ENCODE measurements around the gene PODN. TPM values are rescaled to one million over a fixed set of nuclear protein-coding genes. Genes with fewer than 3 reads are reported as not detected.

PODN gene
- total RNA-seq, 5 donors from 2014 or later (not counting 1 experiment from before 2014, with no cell fraction given) = 0.22 to 0.68 (median 0.46) TPM; not detected in 1

GRCh38 chr1:53111693-53112092 lies 49.7 kb downstream of the PODN start:
- no CpG with 5 or more reads among the region's 5 CpGs for WGBS (ENCODE audit: insufficient coverage)
- Histone ChIP-seq H3K4me1 (ENCODE audit: control insufficient read depth in 1 of 2, extremely low read depth in 1 of 2, insufficient read depth in 2 of 2, low read length in 2 of 2) (peaks cover 0 to 10% of the 10 kb centered on the region in 2 experiments), H3K4me3 (ENCODE audit: control insufficient read depth in 1 of 2, extremely low read depth in 1 of 2, low read length in 1 of 2) (no peak overlapping the region), H3K36me3 (ENCODE audit: control insufficient read depth in 2 of 2, extremely low read depth in 1 of 2, insufficient read depth in 1 of 2, low read length in 1 of 2) (no peaks in the 10 kb centered on the region), H3K27me3 (replicated peaks in 1 of 2; ENCODE audit: control insufficient read depth in 2 of 2, extremely low read depth in 1 of 2, insufficient read depth in 2 of 2, low read length in 1 of 2) (peaks cover 0 to 17% of the 10 kb centered on the region in 2 experiments), H3K9me3 (no peaks in the 10 kb centered on the region), H3K27ac (ENCODE audit: low read length) (no peak overlapping the region)
- ATAC-seq (replicated peaks in 1 of 4) (no peak), DNase-seq (no peak)
- H3K27me3 Mint-ChIP-seq = peaks cover 0 to 3% of the 10 kb centered on the region in 2 donors
- no peak overlapping the region for H3K27ac Mint-ChIP-seq
- no peaks in the 10 kb centered on the region for H3K9me3 Mint-ChIP-seq
- ChIA-PET POLR2A (no interaction called here), CTCF (no interaction called here)
- H3K4me1 Mint-ChIP-seq = peaks cover 12 to 23% (median 15%) of the 10 kb centered on the region in 3 donors
- no peak overlapping the region for H3K4me3 Mint-ChIP-seq
- H3K36me3 Mint-ChIP-seq = no peaks in the 10 kb centered on the region

GRCh38 chr1:53112271-53112774 lies 50.3 kb downstream of the PODN start:
- Histone ChIP-seq H3K36me3 (ENCODE audit: control insufficient read depth in 2 of 2, extremely low read depth in 1 of 2, insufficient read depth in 1 of 2, low read length in 1 of 2) (no peaks in the 10 kb centered on the region), H3K4me3 (ENCODE audit: control insufficient read depth in 1 of 2, extremely low read depth in 1 of 2, low read length in 1 of 2) (no peak overlapping the region), H3K27me3 (replicated peaks in 1 of 2; ENCODE audit: control insufficient read depth in 2 of 2, extremely low read depth in 1 of 2, insufficient read depth in 2 of 2, low read length in 1 of 2) (peaks cover 0 to 21% of the 10 kb centered on the region in 2 experiments), H3K9me3 (no peaks in the 10 kb centered on the region), H3K4me1 (ENCODE audit: control insufficient read depth in 1 of 2, extremely low read depth in 1 of 2, insufficient read depth in 2 of 2, low read length in 2 of 2) (peaks cover 0 to 7% of the 10 kb centered on the region in 2 experiments), H3K27ac (ENCODE audit: low read length) (no peak overlapping the region)
- no peak overlapping the region for H3K27ac Mint-ChIP-seq
- ChIA-PET CTCF (no interaction called here), POLR2A (no interaction called here)
- peaks cover 9 to 20% (median 13%) of the 10 kb centered on the region in 3 donors for H3K4me1 Mint-ChIP-seq
- no peak for DNase-seq
- no peaks in the 10 kb centered on the region for H3K36me3 Mint-ChIP-seq
- no CpG with 5 or more reads among the region's 2 CpGs for WGBS (ENCODE audit: insufficient coverage)
- no peak for ATAC-seq (replicated peaks in 1 of 4)
- H3K9me3 Mint-ChIP-seq = no peaks in the 10 kb centered on the region
- no peak overlapping the region for H3K4me3 Mint-ChIP-seq
- peaks cover 3% of the 10 kb centered on the region in 2 donors for H3K27me3 Mint-ChIP-seq

DNA sequence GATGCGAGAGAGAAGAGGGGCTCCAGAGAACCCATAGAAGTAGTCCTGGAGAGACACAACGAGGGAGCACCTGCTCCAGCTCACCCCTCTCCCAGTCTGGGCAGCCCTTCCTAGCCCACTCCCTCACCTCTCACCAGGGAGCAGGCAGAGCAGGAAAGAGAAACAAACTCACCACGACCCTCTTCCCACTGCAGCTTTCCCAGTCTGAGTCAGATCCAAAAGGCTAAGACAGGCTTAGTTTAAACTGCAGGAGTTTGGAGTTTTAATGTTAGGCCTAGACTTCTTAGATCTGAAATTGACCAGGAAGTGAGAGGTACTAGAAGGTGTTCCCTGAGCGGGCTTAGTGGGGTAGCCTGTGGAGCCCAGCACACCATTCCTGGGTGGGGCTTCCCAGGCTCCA lies 50.8 kb downstream of the PODN start:
- H3K9me3 Mint-ChIP-seq = no peaks in the 10 kb centered on the region
- no peaks in the 10 kb centered on the region for H3K36me3 ChIP-seq (ENCODE audit: control insufficient read depth in 2 of 2, extremely low read depth in 1 of 2, insufficient read depth in 1 of 2, low read length in 1 of 2)
- POLR2A ChIA-PET = no interaction called here
- no peak overlapping the region for H3K27ac Mint-ChIP-seq
- no peaks in the 10 kb centered on the region for H3K36me3 Mint-ChIP-seq
- peaks cover 0 to 6% of the 10 kb centered on the region in 2 experiments for H3K4me1 ChIP-seq (ENCODE audit: control insufficient read depth in 1 of 2, extremely low read depth in 1 of 2, insufficient read depth in 2 of 2, low read length in 2 of 2)
- no peak overlapping the region for H3K4me3 Mint-ChIP-seq
- peaks cover 3 to 4% of the 10 kb centered on the region in 2 donors for H3K27me3 Mint-ChIP-seq
- H3K4me3 ChIP-seq (ENCODE audit: control insufficient read depth in 1 of 2, extremely low read depth in 1 of 2, low read length in 1 of 2) = no peak overlapping the region
- WGBS (ENCODE audit: insufficient coverage) = 100% methylated on average over 1 of the region's 4 CpGs
- CTCF ChIA-PET = no interaction called here
- H3K4me1 Mint-ChIP-seq = peaks cover 4 to 15% (median 7%) of the 10 kb centered on the region in 3 donors
- H3K27ac ChIP-seq (ENCODE audit: low read length) = no peak overlapping the region
- ATAC-seq (replicated peaks in 1 of 4) (no peak), DNase-seq (no peak)
- peaks cover 0 to 21% of the 10 kb centered on the region in 2 experiments for H3K27me3 ChIP-seq (replicated peaks in 1 of 2; ENCODE audit: control insufficient read depth in 2 of 2, extremely low read depth in 1 of 2, insufficient read depth in 2 of 2, low read length in 1 of 2)
- H3K9me3 ChIP-seq = no peaks in the 10 kb centered on the region

DNA sequence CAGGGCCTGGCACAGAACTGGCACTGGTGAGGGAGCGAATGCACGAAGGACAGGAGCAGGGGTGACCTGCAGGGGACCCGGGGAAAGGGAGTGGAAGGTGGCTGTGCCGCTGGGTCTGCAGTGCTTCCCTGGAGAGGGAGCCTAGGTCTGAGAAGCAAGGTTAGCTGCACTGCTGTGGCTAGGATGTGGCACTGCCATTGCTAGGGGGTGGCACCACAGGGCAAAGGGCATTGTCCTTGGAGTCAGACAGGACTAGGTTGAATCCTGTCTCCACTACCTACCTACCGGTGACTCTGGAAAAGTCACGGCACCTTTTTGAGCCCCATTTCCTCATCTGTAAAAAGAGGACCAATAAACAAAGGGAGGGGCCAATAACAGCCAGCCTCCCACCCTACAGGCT lies 52.1 kb downstream of the PODN start:
- ChIA-PET CTCF (no interaction called here), POLR2A (no interaction called here)
- Histone ChIP-seq H3K4me1 (ENCODE audit: control insufficient read depth in 1 of 2, extremely low read depth in 1 of 2, insufficient read depth in 2 of 2, low read length in 2 of 2) (peaks cover 0 to 4% of the 10 kb centered on the region in 2 experiments), H3K27ac (ENCODE audit: low read length) (no peak overlapping the region), H3K9me3 (no peaks in the 10 kb centered on the region), H3K36me3 (ENCODE audit: control insufficient read depth in 2 of 2, extremely low read depth in 1 of 2, insufficient read depth in 1 of 2, low read length in 1 of 2) (no peaks in the 10 kb centered on the region), H3K4me3 (ENCODE audit: control insufficient read depth in 1 of 2, extremely low read depth in 1 of 2, low read length in 1 of 2) (no peak overlapping the region), H3K27me3 (replicated peaks in 1 of 2; ENCODE audit: control insufficient read depth in 2 of 2, extremely low read depth in 1 of 2, insufficient read depth in 2 of 2, low read length in 1 of 2) (peaks cover 0 to 21% of the 10 kb centered on the region in 2 experiments)
- Mint-ChIP-seq H3K36me3 (no peaks in the 10 kb centered on the region), H3K27ac (no peak overlapping the region), H3K27me3 (peaks cover 3 to 4% of the 10 kb centered on the region in 2 donors), H3K4me1 (peaks cover 0 to 9% (median 3%) of the 10 kb centered on the region in 3 donors), H3K9me3 (no peaks in the 10 kb centered on the region), H3K4me3 (no peak overlapping the region)
- 98% methylated on average over 5 of the region's 6 CpGs for WGBS (ENCODE audit: insufficient coverage)
- no peak for ATAC-seq (replicated peaks in 1 of 4)
- DNase-seq = no peak

- ChIA-PET CTCF (no interaction called here), POLR2A (no interaction called here)
- Histone ChIP-seq H3K36me3 (ENCODE audit: control insufficient read depth in 2 of 2, extremely low read depth in 1 of 2, insufficient read depth in 1 of 2, low read length in 1 of 2) (no peaks in the 10 kb centered on the region), H3K27me3 (replicated peaks in 1 of 2; ENCODE audit: control insufficient read depth in 2 of 2, extremely low read depth in 1 of 2, insufficient read depth in 2 of 2, low read length in 1 of 2) (peaks cover 0 to 19% of the 10 kb centered on the region in 2 experiments), H3K9me3 (no peaks in the 10 kb centered on the region), H3K4me1 (ENCODE audit: control insufficient read depth in 1 of 2, extremely low read depth in 1 of 2, insufficient read depth in 2 of 2, low read length in 2 of 2) (peaks cover 0 to 4% of the 10 kb centered on the region in 2 experiments), H3K27ac (ENCODE audit: low read length) (no peak overlapping the region), H3K4me3 (ENCODE audit: control insufficient read depth in 1 of 2, extremely low read depth in 1 of 2, low read length in 1 of 2) (no peak overlapping the region)
- H3K9me3 Mint-ChIP-seq = no peaks in the 10 kb centered on the region
- H3K36me3 Mint-ChIP-seq = no peaks in the 10 kb centered on the region
- ATAC-seq (replicated peaks in 1 of 4) (no peak), DNase-seq (no peak)
- 95% methylated on average over 15 of the region's 24 CpGs for WGBS (ENCODE audit: insufficient coverage)
- no peak overlapping the region for H3K27ac Mint-ChIP-seq
- H3K4me1 Mint-ChIP-seq = peaks cover 0 to 9% (median 3%) of the 10 kb centered on the region in 3 donors
- H3K27me3 Mint-ChIP-seq = peaks cover under 1 to 4% of the 10 kb centered on the region in 2 donors
- H3K4me3 Mint-ChIP-seq = no peak overlapping the region
These were observed 52.8 kb downstream of the PODN start for GRCh38 chr1:53114581-53115400.

- ATAC-seq (replicated peaks in 1 of 4) (no peak), DNase-seq (no peak)
- peaks cover 0 to 7% (median 3%) of the 10 kb centered on the region in 3 donors for H3K4me1 Mint-ChIP-seq
- Histone ChIP-seq H3K27ac (ENCODE audit: low read length) (no peak overlapping the region), H3K27me3 (replicated peaks in 1 of 2; ENCODE audit: control insufficient read depth in 2 of 2, extremely low read depth in 1 of 2, insufficient read depth in 2 of 2, low read length in 1 of 2) (peaks cover 0 to 26% of the 10 kb centered on the region in 2 experiments), H3K4me3 (ENCODE audit: control insufficient read depth in 1 of 2, extremely low read depth in 1 of 2, low read length in 1 of 2) (no peak overlapping the region), H3K4me1 (ENCODE audit: control insufficient read depth in 1 of 2, extremely low read depth in 1 of 2, insufficient read depth in 2 of 2, low read length in 2 of 2) (no peaks in the 10 kb centered on the region), H3K9me3 (no peaks in the 10 kb centered on the region), H3K36me3 (ENCODE audit: control insufficient read depth in 2 of 2, extremely low read depth in 1 of 2, insufficient read depth in 1 of 2, low read length in 1 of 2) (no peaks in the 10 kb centered on the region)
- no peaks in the 10 kb centered on the region for H3K36me3 Mint-ChIP-seq
- CTCF ChIA-PET = no interaction called here
- no peaks in the 10 kb centered on the region for H3K9me3 Mint-ChIP-seq
- WGBS (ENCODE audit: insufficient coverage) = 72% methylated on average over 18 of the region's 20 CpGs
- H3K27me3 Mint-ChIP-seq = peaks cover 3 to 5% of the 10 kb centered on the region in 2 donors
- no peak overlapping the region for H3K4me3 Mint-ChIP-seq
- POLR2A ChIA-PET = no interaction called here
- H3K27ac Mint-ChIP-seq = no peak overlapping the region
These were observed 53.6 kb downstream of the PODN start for GRCh38 chr1:53115403-53116306.

Data from T-cell (primary cell).